ENCODE measurements around the gene ITPR2. TPM values are rescaled to one million over a fixed set of nuclear protein-coding genes. Genes with fewer than 3 reads are reported as not detected.
A peak's percentile ranks its signal among the peaks of the same experiment; 100 is the strongest.

ITPR2 gene
- total RNA-seq, 1 donor from 2014 or later, result 15.8 TPM

DNA sequence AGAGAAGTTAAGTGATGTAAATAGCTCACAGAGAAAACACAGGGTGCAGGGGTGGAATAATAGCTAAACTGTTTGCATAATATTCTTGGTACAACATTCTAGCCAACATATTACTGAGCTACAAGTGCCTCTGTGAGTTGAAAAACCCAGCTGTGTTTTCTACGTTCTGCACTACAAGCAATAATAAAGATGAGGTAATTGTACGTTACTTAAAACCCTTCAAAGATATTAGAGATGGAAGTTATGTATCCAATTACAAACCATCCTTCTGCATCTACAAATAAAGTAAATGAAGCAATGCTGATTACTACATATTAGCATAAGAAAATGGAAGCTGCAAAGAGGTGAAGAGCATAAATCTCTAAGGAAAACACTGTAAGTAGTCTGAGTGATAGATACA is 366.3 kb downstream of the ITPR2 start:
- no peaks in the 10 kb centered on the region for H3K27me3 ChIP-seq (ENCODE audit: low read depth)
- no peaks in the 10 kb centered on the region for H3K9me3 ChIP-seq (replicated peaks)
- no peak overlapping the region for H3K4me3 ChIP-seq
- DNase-seq, result no peak
- no peaks in the 10 kb centered on the region for H3K4me1 ChIP-seq
- H3K36me3 ChIP-seq, result no peaks in the 10 kb centered on the region
- no peak for TF ChIP-seq CTCF (IDR thresholded peaks at IDR 0.05; ENCODE audit: borderline replicate concordance)
- no peak overlapping the region for H3K27ac ChIP-seq (replicated peaks)
- intact Hi-C loops (cut with micrococcal nuclease), result no loop called here

DNA sequence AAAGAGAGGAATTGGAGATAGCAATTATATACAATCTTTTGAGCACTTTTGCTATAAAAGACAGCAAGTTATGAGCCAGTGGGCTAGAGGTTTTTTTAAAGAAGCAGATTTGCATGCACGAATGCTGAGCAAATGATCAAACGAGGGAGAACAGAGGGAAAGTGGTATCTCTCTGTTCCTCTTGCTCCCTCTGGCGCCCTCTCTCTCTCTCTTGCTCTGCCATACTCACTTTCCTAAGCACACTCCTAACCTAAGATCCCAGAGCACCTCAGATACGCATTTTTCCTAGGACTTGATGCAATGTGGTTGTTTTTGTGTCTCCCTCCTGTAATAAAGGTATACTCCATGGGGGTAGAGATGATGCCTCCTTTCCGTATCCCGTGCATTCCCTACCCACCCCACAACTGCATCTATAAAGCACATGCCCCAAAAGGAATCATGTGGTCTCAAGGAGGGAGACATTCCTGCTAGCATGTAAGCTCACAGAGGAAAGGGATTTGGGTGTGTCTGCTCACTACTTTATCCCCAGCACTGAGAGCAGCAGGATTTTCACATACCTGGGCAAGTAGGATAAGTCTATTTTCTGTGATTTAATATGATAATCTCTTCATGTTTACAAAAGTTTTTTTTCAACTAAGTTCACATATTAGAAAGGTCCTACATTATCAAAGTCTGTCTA is 367.4 kb downstream of the ITPR2 start:
- peaks cover under 1% of the 10 kb centered on the region for H3K36me3 ChIP-seq
- no peaks in the 10 kb centered on the region for H3K4me1 ChIP-seq
- intact Hi-C loops (cut with micrococcal nuclease), result no loop called here
- H3K27me3 ChIP-seq (ENCODE audit: low read depth), result no peaks in the 10 kb centered on the region
- no peak overlapping the region for H3K4me3 ChIP-seq
- H3K27ac ChIP-seq (replicated peaks), result no peak overlapping the region
- peak; percentile 35 for TF ChIP-seq CTCF (IDR thresholded peaks at IDR 0.05; ENCODE audit: borderline replicate concordance)
- no peaks in the 10 kb centered on the region for H3K9me3 ChIP-seq (replicated peaks)
- DNase-seq, result no peak

- Histone ChIP-seq H3K27ac (replicated peaks) (no peak overlapping the region), H3K4me1 (no peaks in the 10 kb centered on the region), H3K4me3 (no peak overlapping the region), H3K36me3 (peaks cover 17% of the 10 kb centered on the region), H3K9me3 (replicated peaks) (no peaks in the 10 kb centered on the region), H3K27me3 (ENCODE audit: low read depth) (no peaks in the 10 kb centered on the region)
- intact Hi-C loops (cut with micrococcal nuclease), result no loop called here
- no peak for TF ChIP-seq CTCF (IDR thresholded peaks at IDR 0.05; ENCODE audit: borderline replicate concordance)
- no peak for DNase-seq
These were observed 371.2 kb downstream of the ITPR2 start for GRCh38 chr12:26461776-26462175.

GRCh38 chr12:26460361-26460760 is 372.6 kb downstream of the ITPR2 start:
- peaks cover 13% of the 10 kb centered on the region for H3K4me1 ChIP-seq
- H3K27ac ChIP-seq (replicated peaks), result no peak overlapping the region
- peaks cover 17% of the 10 kb centered on the region for H3K36me3 ChIP-seq
- TF ChIP-seq CTCF (IDR thresholded peaks at IDR 0.05; ENCODE audit: borderline replicate concordance), result no peak
- no peaks in the 10 kb centered on the region for H3K27me3 ChIP-seq (ENCODE audit: low read depth)
- no peak overlapping the region for H3K4me3 ChIP-seq
- no peak for DNase-seq
- intact Hi-C loops (cut with micrococcal nuclease), result no loop called here
- H3K9me3 ChIP-seq (replicated peaks), result no peaks in the 10 kb centered on the region

DNA sequence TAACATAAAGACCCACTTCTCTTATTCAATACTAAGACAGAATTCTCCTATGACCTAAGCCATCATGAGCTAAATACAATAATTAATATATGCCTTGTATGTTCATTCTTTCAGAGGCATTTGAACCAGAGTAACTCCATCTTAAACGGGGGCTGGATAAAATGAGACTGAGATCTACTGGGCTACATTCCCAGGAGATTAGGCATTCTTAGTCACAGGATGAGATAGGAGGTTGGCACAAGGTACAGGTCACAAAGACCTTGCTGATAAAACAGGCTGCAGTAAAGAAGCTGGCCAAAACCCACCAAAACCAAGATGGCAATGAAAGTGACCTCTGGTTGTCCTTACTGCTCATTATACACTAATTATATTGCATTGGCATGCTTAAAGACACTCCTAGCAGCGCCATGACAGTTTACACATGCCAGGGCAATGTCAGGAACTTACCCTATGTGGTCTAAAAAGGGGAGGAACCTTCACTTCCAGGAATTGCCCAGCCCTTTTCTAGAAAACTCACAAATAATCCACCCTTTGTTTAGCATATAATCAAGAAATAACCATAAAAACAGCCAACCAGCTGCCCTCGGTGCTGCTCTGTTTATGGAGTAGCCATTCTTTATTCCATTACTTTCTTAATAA is 376.9 kb downstream of the ITPR2 start:
- Histone ChIP-seq H3K9me3 (replicated peaks) (no peaks in the 10 kb centered on the region), H3K27ac (replicated peaks) (peak overlapping the region; percentile 56), H3K4me1 (peaks cover 23% of the 10 kb centered on the region), H3K4me3 (no peak overlapping the region), H3K36me3 (peaks cover 17% of the 10 kb centered on the region), H3K27me3 (ENCODE audit: low read depth) (no peaks in the 10 kb centered on the region)
- DNase-seq, result no peak
- TF ChIP-seq CTCF (IDR thresholded peaks at IDR 0.05; ENCODE audit: borderline replicate concordance), result no peak
- intact Hi-C loops (cut with micrococcal nuclease), result no loop called here
